SK-N-SH treated with all-trans-retinoic acid at 6 μM for 48 hours (cell line): ENCODE data around the gene CMTM2.

ENCODE experiments used
- ATAC-seq: fragments of 200-7000 bp; cut with Tn5 transposase; 3 replicates; pipeline ENCODE4 v1.9.1; 2020; ENCODE audit warnings: mild to moderate bottlenecking, moderate library complexity
- ARNTL ChIP-seq: fragments of 450-650 bp; formaldehyde crosslinking; IDR thresholded peaks from 2 replicates; pipeline ENCODE4 v1.5.0; 2020; ENCODE audit warnings: low read depth, mild to moderate bottlenecking, moderate library complexity, borderline replicate concordance
- BACH2 ChIP-seq: fragments of 250-450 bp; sonication (Bioruptor Pico); IDR thresholded peaks from 2 replicates; pipeline ENCODE4 v1.9.0; 2021; ENCODE audit warnings: mild to moderate bottlenecking, borderline replicate concordance
- CSDC2 ChIP-seq: fragments of 250-450 bp; sonication (Bioruptor Pico); IDR thresholded peaks from 2 replicates; pipeline ENCODE4 v1.5.0; 2020; ENCODE audit warnings: mild to moderate bottlenecking, moderate library complexity
- ESRRG ChIP-seq: fragments of 250-450 bp; sonication (Bioruptor Pico); IDR thresholded peaks from 2 replicates; pipeline ENCODE4 v1.6.1; 2021; ENCODE audit warnings: mild to moderate bottlenecking
- GLIS3 ChIP-seq: fragments of 250-450 bp; sonication (Bioruptor Pico); IDR thresholded peaks from 2 replicates; pipeline ENCODE4 v1.5.0; 2020; ENCODE audit warnings: mild to moderate bottlenecking, moderate library complexity
- ISL1 ChIP-seq: fragments of 250-450 bp; sonication (Bioruptor Pico); IDR thresholded peaks from 2 replicates; pipeline ENCODE4 v2.1.2; 2022; ENCODE audit warnings: mild to moderate bottlenecking, moderate library complexity
- OSR1 ChIP-seq: fragments of 250-450 bp; sonication (Bioruptor Pico); IDR thresholded peaks from 2 replicates; pipeline ENCODE4 v1.8.0; 2022; ENCODE audit warnings: moderate library complexity, mild to moderate bottlenecking, inconsistent platforms
- POU6F1 ChIP-seq: fragments of 250-450 bp; sonication (Bioruptor Pico); IDR thresholded peaks from 2 replicates; pipeline ENCODE4 v1.8.0; 2021; ENCODE audit warnings: low read depth, mild to moderate bottlenecking, moderate library complexity, borderline replicate concordance
- PPARA ChIP-seq: fragments of 250-450 bp; sonication (Bioruptor Pico); IDR thresholded peaks from 2 replicates; pipeline ENCODE4 v1.5.0; 2020; ENCODE audit warnings: mild to moderate bottlenecking, borderline replicate concordance
- RARB ChIP-seq: fragments of 250-450 bp; sonication (Bioruptor Pico); IDR thresholded peaks from 2 replicates; pipeline ENCODE4 v1.8.0; 2021; ENCODE audit warnings: mild to moderate bottlenecking, moderate library complexity
- SNAI2 ChIP-seq: fragments of 250-450 bp; sonication (Bioruptor Pico); IDR thresholded peaks from 2 replicates; pipeline ENCODE4 v1.5.0; 2020; ENCODE audit warnings: mild to moderate bottlenecking, moderate library complexity
- TCF4 ChIP-seq: fragments of 250-450 bp; sonication (Bioruptor Pico); IDR thresholded peaks from 2 replicates; pipeline ENCODE4 v1.8.0; 2021; ENCODE audit warnings: mild to moderate bottlenecking, moderate library complexity, borderline replicate concordance
- TOX ChIP-seq: fragments of 250-450 bp; sonication (Bioruptor Pico); IDR thresholded peaks from 2 replicates; pipeline ENCODE4 v1.8.0; 2021; ENCODE audit warnings: mild to moderate bottlenecking, moderate library complexity, borderline replicate concordance
- TSHZ2 ChIP-seq: fragments of 250-450 bp; sonication (Bioruptor Pico); IDR thresholded peaks from 2 replicates; pipeline ENCODE4 v1.5.0; 2020; ENCODE audit warnings: mild to moderate bottlenecking, moderate library complexity
- ZC3H10 ChIP-seq: fragments of 250-450 bp; sonication (Bioruptor Pico); IDR thresholded peaks from 2 replicates; pipeline ENCODE4 v1.5.1; 2021; ENCODE audit warnings: mild to moderate bottlenecking, moderate library complexity
- ZFP3 ChIP-seq: fragments of 250-450 bp; sonication (Bioruptor Pico); IDR thresholded peaks from 2 replicates; pipeline ENCODE4 v1.5.0; 2020; ENCODE audit warnings: mild to moderate bottlenecking, moderate library complexity
- ZFP30 ChIP-seq: fragments of 450-650 bp; formaldehyde crosslinking; IDR thresholded peaks from 2 replicates; pipeline ENCODE4 v1.5.0; 2022; ENCODE audit warnings: mild to moderate bottlenecking, moderate library complexity
- ZNF565 ChIP-seq: fragments of 450-650 bp; formaldehyde crosslinking; conservative IDR thresholded peaks from 2 replicates; pipeline ENCODE4 v1.5.0; 2020; ENCODE audit warnings: low read depth, mild to moderate bottlenecking, moderate library complexity
- ZNF70 ChIP-seq: fragments of 450-650 bp; formaldehyde crosslinking; IDR thresholded peaks from 2 replicates; pipeline ENCODE4 v1.5.0; 2020; ENCODE audit warnings: mild to moderate bottlenecking, moderate library complexity
- ZNF8 ChIP-seq: fragments of 450-650 bp; formaldehyde crosslinking; IDR thresholded peaks from 2 replicates; pipeline ENCODE4 v1.5.0; 2020; ENCODE audit warnings: mild to moderate bottlenecking, moderate library complexity
- TF ChIP-seq, protein P1 (sequence below): fragments of 250-450 bp; sonication (Bioruptor Pico); IDR thresholded peaks from 2 replicates; pipeline ENCODE4 v1.8.0; 2020; ENCODE audit warnings: mild to moderate bottlenecking, moderate library complexity, borderline replicate concordance
- TF ChIP-seq, protein P2 (sequence below): fragments of 250-450 bp; sonication (Bioruptor Pico); IDR thresholded peaks from 2 replicates; pipeline ENCODE4 v1.5.1; 2020; ENCODE audit warnings: low read depth, mild to moderate bottlenecking, moderate library complexity

Gene CMTM2

GRCh38 chr16:66542396-66542795 lies 36.9 kb upstream of the CMTM2 start:
- no peak for ATAC-seq
- TF ChIP-seq POU6F1 (CRISPR knock-in tag) (no peak), TSHZ2 (CRISPR knock-in tag) (no peak), BACH2 (CRISPR knock-in tag) (no peak), ZNF565 (CRISPR knock-in tag) (no peak), ZC3H10 (no peak), ZFP30 (CRISPR knock-in tag) (no peak), TOX (no peak), ZFP3 (CRISPR knock-in tag) (no peak), ESRRG (CRISPR knock-in tag) (no peak), TCF4 (CRISPR knock-in tag) (no peak)
- TF ChIP-seq, all 23 proteins: peak for 0

GRCh38 chr16:66543541-66543940 lies 35.7 kb upstream of the CMTM2 start:
- ATAC-seq = no peak
- TF ChIP-seq, protein P1, sequence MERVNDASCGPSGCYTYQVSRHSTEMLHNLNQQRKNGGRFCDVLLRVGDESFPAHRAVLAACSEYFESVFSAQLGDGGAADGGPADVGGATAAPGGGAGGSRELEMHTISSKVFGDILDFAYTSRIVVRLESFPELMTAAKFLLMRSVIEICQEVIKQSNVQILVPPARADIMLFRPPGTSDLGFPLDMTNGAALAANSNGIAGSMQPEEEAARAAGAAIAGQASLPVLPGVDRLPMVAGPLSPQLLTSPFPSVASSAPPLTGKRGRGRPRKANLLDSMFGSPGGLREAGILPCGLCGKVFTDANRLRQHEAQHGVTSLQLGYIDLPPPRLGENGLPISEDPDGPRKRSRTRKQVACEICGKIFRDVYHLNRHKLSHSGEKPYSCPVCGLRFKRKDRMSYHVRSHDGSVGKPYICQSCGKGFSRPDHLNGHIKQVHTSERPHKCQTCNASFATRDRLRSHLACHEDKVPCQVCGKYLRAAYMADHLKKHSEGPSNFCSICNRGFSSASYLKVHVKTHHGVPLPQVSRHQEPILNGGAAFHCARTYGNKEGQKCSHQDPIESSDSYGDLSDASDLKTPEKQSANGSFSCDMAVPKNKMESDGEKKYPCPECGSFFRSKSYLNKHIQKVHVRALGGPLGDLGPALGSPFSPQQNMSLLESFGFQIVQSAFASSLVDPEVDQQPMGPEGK (CRISPR knock-in tag) = no peak
- TF ChIP-seq CSDC2 (CRISPR knock-in tag) (no peak), PPARA (CRISPR knock-in tag) (no peak), ZFP3 (CRISPR knock-in tag) (no peak), SNAI2 (CRISPR knock-in tag) (no peak), TSHZ2 (CRISPR knock-in tag) (no peak), ZNF8 (no peak), TOX (no peak), ZNF70 (no peak), ISL1 (no peak), GLIS3 (CRISPR knock-in tag) (no peak)

GRCh38 chr16:66544016-66544757 lies 35.1 kb upstream of the CMTM2 start:
- no peak for ATAC-seq
- no peak for TF ChIP-seq ZNF8
- no peak for TF ChIP-seq TSHZ2 (CRISPR knock-in tag)
- TF ChIP-seq ZNF565 (CRISPR knock-in tag) = no peak
- TF ChIP-seq ESRRG (CRISPR knock-in tag) = no peak
- no peak for TF ChIP-seq CSDC2 (CRISPR knock-in tag)
- TF ChIP-seq, protein P2, sequence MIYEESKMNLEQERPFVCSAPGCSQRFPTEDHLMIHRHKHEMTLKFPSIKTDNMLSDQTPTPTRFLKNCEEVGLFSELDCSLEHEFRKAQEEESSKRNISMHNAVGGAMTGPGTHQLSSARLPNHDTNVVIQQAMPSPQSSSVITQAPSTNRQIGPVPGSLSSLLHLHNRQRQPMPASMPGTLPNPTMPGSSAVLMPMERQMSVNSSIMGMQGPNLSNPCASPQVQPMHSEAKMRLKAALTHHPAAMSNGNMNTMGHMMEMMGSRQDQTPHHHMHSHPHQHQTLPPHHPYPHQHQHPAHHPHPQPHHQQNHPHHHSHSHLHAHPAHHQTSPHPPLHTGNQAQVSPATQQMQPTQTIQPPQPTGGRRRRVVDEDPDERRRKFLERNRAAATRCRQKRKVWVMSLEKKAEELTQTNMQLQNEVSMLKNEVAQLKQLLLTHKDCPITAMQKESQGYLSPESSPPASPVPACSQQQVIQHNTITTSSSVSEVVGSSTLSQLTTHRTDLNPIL (CRISPR knock-in tag) = no peak
- no peak for TF ChIP-seq ARNTL
- no peak for TF ChIP-seq ZC3H10
- no peak for TF ChIP-seq TOX
- TF ChIP-seq RARB (CRISPR knock-in tag) = no peak
- TF ChIP-seq OSR1 (CRISPR knock-in tag) = no peak
- TF ChIP-seq ZFP3 (CRISPR knock-in tag) = no peak
- no peak for TF ChIP-seq PPARA (CRISPR knock-in tag)
